Measurements from ENCODE around the gene FBLN2. TPM values are rescaled to one million over a fixed set of nuclear protein-coding genes. Genes with fewer than 3 reads are reported as not detected.

FBLN2 gene
- total RNA-seq, 1 experiment from 2014 or later: 36.7 TPM

DNA sequence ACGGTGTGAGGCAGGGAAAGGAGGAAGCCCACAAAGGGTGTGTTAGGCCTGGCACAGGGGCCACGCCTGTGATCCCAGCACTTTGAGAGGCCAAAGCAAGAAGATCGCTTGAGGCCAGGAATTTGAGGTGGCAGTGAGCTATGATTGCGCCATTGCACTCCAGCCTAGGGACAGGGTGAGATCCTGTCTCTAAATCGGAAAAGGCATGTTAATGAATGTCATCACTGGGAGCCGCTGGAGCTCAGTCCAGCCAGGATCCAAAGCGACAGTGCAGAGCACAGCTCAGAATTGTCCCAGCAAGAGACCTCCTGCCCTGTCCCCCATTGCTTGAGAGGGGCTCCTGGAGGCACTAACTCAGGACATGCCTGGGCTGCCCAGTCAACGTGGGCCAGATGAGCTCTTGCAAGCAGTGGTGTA is 15.0 kb upstream of the FBLN2 start:
- Mint-ChIP-seq H3K27ac (ENCODE audit: unreplicated experiment) (no peak overlapping the region), H3K4me3 (ENCODE audit: unreplicated experiment) (no peak overlapping the region), H3K36me3 (ENCODE audit: insufficient read depth, unreplicated experiment) (no peaks in the 10 kb centered on the region), H3K4me1 (ENCODE audit: low read depth, unreplicated experiment) (peaks cover 18% of the 10 kb centered on the region), H3K9me3 (ENCODE audit: unreplicated experiment) (no peaks in the 10 kb centered on the region), H3K27me3 (ENCODE audit: insufficient read depth, unreplicated experiment) (no peaks in the 10 kb centered on the region)
- intact Hi-C loops (cut with micrococcal nuclease; ENCODE audit: unreplicated experiment): no loop called here
- no TSS peak for BruUV-seq (replicated peaks)
- DNase-seq: no peak
- H3K9me3 ChIP-seq: no peaks in the 10 kb centered on the region; the same call in 1 of the 2 replicates
- H3K27me3 ChIP-seq (replicated peaks; ENCODE audit: control insufficient read depth, insufficient read depth, low read length): no peaks in the 10 kb centered on the region
- TF ChIP-seq, protein P1, sequence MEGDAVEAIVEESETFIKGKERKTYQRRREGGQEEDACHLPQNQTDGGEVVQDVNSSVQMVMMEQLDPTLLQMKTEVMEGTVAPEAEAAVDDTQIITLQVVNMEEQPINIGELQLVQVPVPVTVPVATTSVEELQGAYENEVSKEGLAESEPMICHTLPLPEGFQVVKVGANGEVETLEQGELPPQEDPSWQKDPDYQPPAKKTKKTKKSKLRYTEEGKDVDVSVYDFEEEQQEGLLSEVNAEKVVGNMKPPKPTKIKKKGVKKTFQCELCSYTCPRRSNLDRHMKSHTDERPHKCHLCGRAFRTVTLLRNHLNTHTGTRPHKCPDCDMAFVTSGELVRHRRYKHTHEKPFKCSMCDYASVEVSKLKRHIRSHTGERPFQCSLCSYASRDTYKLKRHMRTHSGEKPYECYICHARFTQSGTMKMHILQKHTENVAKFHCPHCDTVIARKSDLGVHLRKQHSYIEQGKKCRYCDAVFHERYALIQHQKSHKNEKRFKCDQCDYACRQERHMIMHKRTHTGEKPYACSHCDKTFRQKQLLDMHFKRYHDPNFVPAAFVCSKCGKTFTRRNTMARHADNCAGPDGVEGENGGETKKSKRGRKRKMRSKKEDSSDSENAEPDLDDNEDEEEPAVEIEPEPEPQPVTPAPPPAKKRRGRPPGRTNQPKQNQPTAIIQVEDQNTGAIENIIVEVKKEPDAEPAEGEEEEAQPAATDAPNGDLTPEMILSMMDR (IDR thresholded peaks at IDR 0.05; ENCODE audit: insufficient read depth in 1 of 2, low read depth in 1 of 2, low read length in 1 of 2, severe bottlenecking in 1 of 2, unreplicated experiment in 1 of 2): no peak
- POLR2A ChIA-PET: no interaction called here
- H3K4me1 ChIP-seq: no peaks in the 10 kb centered on the region
- CTCF ChIA-PET: no interaction called here
- no peaks in the 10 kb centered on the region for H3K36me3 ChIP-seq (ENCODE audit: control insufficient read depth, insufficient read depth, low read length)
- no peak overlapping the region for H3K4me3 ChIP-seq (ENCODE audit: low read depth, low read length)

DNA sequence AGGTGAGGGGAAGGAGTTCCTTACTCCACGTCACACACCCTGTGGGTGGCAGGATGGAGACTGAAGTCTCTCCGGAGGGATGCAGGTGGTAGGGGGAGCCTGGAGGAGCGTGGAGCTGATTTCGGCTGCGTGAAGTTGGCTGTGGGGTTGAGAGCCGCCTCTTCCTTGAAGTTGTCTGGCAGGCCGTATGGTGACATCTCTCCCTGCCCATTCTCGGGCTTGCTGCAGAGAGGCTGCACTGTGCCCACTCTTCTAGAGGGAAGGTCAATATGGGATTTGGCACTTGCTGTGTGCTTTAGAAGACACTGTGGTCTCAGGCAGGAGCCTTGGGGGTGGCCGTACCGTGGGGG is 13.4 kb upstream of the FBLN2 start:
- H3K9me3 Mint-ChIP-seq (ENCODE audit: unreplicated experiment): no peaks in the 10 kb centered on the region
- Histone ChIP-seq H3K27me3 (replicated peaks; ENCODE audit: control insufficient read depth, insufficient read depth, low read length) (no peaks in the 10 kb centered on the region), H3K4me1 (no peaks in the 10 kb centered on the region), H3K9me3 (no peaks in the 10 kb centered on the region; the same call in 1 of the 2 replicates), H3K4me3 (ENCODE audit: low read depth, low read length) (no peak overlapping the region), H3K36me3 (ENCODE audit: control insufficient read depth, insufficient read depth, low read length) (no peaks in the 10 kb centered on the region)
- TF ChIP-seq, protein P1 (IDR thresholded peaks at IDR 0.05; ENCODE audit: insufficient read depth in 1 of 2, low read depth in 1 of 2, low read length in 1 of 2, severe bottlenecking in 1 of 2, unreplicated experiment in 1 of 2): no peak
- H3K27ac Mint-ChIP-seq (ENCODE audit: unreplicated experiment): no peak overlapping the region
- H3K27me3 Mint-ChIP-seq (ENCODE audit: insufficient read depth, unreplicated experiment): no peaks in the 10 kb centered on the region
- POLR2A ChIA-PET: no interaction called here
- intact Hi-C loops (cut with micrococcal nuclease; ENCODE audit: unreplicated experiment): no loop called here
- no peak for DNase-seq
- H3K4me1 Mint-ChIP-seq (ENCODE audit: low read depth, unreplicated experiment): peaks cover 7% of the 10 kb centered on the region
- CTCF ChIA-PET: interaction anchor here (0.6 kb wide), 1 partner anchor 122 kb away, joined by 3 read pairs; no protein-coding TSS in a partner anchor
- no TSS peak for BruUV-seq (replicated peaks)
- H3K36me3 Mint-ChIP-seq (ENCODE audit: insufficient read depth, unreplicated experiment): no peaks in the 10 kb centered on the region
- H3K4me3 Mint-ChIP-seq (ENCODE audit: unreplicated experiment): no peak overlapping the region

DNA sequence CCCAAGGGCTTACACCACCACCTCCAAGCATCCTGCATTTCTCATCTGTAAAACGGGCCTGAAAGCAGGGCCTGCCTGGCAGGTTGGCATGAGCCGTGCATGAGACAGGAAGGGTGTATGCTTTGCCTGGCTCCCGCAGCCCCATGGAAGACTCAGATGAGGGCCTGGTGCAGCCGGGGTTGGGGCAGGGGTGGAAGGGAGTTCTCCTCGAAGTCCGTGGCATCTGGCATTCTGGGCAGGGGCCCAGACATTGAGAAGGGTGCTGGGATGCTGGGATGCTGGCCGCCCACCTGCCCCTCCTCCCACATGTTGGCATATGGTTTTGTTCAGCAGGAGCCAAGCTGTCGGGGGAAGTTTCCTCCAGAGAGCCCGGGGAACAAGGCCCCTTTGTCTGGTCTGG is 13.0 kb upstream of the FBLN2 start:
- BruUV-seq (replicated peaks): no TSS peak
- no peak overlapping the region for H3K4me3 Mint-ChIP-seq (ENCODE audit: unreplicated experiment)
- intact Hi-C loops (cut with micrococcal nuclease; ENCODE audit: unreplicated experiment): no loop called here
- no peak overlapping the region for H3K4me3 ChIP-seq (ENCODE audit: low read depth, low read length)
- no peaks in the 10 kb centered on the region for H3K36me3 ChIP-seq (ENCODE audit: control insufficient read depth, insufficient read depth, low read length)
- ChIA-PET POLR2A (no interaction called here), CTCF (interaction anchor here (0.7 kb wide), 1 partner anchor 35 kb away, joined by 5 read pairs; no protein-coding TSS in a partner anchor)
- no peaks in the 10 kb centered on the region for H3K4me1 ChIP-seq
- TF ChIP-seq, protein P1 (IDR thresholded peaks at IDR 0.05; ENCODE audit: insufficient read depth in 1 of 2, low read depth in 1 of 2, low read length in 1 of 2, severe bottlenecking in 1 of 2, unreplicated experiment in 1 of 2): no peak
- H3K27me3 Mint-ChIP-seq (ENCODE audit: insufficient read depth, unreplicated experiment): no peaks in the 10 kb centered on the region
- peaks cover 7% of the 10 kb centered on the region for H3K4me1 Mint-ChIP-seq (ENCODE audit: low read depth, unreplicated experiment)
- no peaks in the 10 kb centered on the region for H3K9me3 Mint-ChIP-seq (ENCODE audit: unreplicated experiment)
- H3K36me3 Mint-ChIP-seq (ENCODE audit: insufficient read depth, unreplicated experiment): no peaks in the 10 kb centered on the region
- no peaks in the 10 kb centered on the region for H3K27me3 ChIP-seq (replicated peaks; ENCODE audit: control insufficient read depth, insufficient read depth, low read length)
- H3K9me3 ChIP-seq: no peaks in the 10 kb centered on the region; the same call in 1 of the 2 replicates
- no peak overlapping the region for H3K27ac Mint-ChIP-seq (ENCODE audit: unreplicated experiment)
- DNase-seq: no peak
